ENCODE results near the gene ENO1.
A peak's percentile ranks its signal among the peaks of the same experiment; 100 is the strongest.

Gene ENO1

GRCh38 chr1:8867878-8868567, 10.5 kb downstream of the ENO1 start:
- TF ChIP-seq, protein P1, sequence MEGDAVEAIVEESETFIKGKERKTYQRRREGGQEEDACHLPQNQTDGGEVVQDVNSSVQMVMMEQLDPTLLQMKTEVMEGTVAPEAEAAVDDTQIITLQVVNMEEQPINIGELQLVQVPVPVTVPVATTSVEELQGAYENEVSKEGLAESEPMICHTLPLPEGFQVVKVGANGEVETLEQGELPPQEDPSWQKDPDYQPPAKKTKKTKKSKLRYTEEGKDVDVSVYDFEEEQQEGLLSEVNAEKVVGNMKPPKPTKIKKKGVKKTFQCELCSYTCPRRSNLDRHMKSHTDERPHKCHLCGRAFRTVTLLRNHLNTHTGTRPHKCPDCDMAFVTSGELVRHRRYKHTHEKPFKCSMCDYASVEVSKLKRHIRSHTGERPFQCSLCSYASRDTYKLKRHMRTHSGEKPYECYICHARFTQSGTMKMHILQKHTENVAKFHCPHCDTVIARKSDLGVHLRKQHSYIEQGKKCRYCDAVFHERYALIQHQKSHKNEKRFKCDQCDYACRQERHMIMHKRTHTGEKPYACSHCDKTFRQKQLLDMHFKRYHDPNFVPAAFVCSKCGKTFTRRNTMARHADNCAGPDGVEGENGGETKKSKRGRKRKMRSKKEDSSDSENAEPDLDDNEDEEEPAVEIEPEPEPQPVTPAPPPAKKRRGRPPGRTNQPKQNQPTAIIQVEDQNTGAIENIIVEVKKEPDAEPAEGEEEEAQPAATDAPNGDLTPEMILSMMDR (IDR thresholded peaks at IDR 0.05): no peak

DNA sequence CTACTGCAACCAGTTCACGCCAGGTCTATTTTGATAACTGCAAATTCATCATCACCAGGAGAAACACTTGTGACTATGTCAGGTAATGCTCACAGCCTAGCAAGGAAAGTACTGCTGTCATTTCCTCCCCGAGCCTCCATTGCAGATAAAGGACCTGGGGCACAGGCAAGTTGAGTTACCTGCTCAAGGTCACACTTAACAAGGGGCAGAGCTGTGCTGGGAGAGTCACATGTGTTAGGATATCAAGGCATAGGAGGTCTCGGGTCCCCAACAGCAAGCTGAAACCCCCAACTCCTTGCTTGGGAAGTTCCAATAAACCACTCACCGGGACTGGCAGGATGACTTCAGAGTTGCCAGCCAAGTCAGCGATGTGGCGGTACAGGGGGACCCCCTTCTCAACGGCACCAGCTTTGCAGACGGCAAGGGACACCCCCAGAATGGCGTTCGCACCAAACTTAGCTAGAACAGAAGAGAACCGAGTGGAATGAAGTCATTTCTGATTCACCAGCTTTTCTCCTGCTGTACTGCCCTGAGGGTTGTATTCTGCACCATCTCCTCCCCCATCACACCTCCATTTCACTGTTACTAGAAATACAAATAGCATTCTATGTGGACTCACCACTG, 11.6 kb downstream of the ENO1 start:
- TF ChIP-seq, protein P1 (IDR thresholded peaks at IDR 0.05): no peak

DNA sequence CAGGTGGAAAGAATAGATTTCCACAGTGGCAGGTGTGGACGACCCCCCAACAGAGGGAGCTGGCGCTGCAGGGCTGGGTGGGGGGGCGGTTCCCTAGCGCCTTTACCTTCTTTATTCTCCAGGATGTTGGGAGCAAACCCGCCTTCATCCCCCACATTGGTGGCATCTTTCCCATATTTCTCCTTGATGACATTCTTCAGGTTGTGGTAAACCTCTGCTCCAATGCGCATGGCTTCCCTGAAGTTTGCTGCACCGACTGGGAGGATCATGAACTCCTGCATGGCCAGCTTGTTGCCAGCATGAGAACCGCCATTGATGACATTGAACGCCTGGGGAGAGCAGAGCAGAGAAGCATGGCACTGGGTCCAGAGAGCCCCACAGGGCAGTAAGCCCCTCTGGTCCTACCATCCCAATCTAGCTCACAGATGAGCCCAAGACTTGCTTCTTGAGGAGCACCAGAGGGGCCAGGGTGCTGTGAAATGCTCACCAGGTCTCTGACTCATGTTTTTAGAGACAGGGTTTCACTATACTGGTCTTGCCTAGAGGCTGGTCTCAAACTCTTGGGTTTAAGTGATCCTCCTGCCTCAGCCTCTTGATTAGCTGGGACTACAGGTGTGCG, 12.2 kb downstream of the ENO1 start:
- TF ChIP-seq, protein P1 (IDR thresholded peaks at IDR 0.05): no peak

DNA sequence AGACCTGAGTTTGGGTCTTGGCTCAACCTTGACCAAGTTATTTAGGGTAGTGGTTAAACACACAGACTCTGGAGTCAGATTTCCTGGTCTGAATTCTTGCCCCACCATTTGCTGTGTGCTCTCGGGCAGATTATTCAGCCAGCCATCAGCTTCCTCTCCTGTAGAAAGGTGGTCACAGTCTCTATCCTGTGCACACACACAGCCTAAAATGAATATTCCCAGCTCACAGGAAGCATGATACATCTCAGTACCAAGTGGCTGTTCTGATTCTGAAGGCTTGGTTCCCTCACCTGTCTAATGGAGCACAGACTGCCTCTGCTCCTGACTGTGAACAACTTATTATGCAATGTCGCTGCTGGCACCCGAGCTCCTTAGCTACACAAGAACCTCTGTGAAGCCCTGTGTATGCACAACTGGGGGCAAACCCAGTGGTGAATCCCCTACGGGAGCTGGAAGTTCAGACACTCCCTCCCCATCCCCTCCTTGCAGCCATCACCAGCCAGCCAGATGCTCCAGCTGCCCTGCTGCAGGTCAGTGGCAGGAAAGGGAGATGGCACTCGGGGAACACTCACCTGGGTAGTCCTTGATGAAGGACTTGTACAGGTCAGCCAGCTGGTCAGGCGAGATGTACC, 13.7 kb downstream of the ENO1 start:
- TF ChIP-seq, protein P1 (IDR thresholded peaks at IDR 0.05): no peak

GRCh38 chr1:8863794-8864233, 14.7 kb downstream of the ENO1 start:
- TF ChIP-seq, protein P1 (IDR thresholded peaks at IDR 0.05): no peak

DNA sequence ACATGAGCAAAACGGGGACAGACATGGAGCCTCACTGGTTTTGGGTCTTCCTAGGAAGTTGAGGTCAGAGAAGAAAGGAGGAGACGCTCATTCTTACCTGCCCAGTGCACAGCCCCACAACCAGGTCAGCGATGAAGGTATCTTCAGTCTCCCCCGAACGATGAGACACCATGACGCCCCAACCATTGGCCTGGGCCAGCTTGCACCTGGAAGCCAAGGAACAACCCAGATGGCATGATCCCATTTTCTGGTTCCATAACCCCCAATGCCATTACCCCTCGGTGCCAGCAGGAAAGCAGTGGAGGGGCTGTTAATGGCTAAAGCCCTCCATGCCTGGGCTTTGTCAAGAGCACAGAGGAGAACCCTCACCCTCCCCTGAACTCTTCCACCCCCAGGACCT, 15.3 kb downstream of the ENO1 start:
- TF ChIP-seq, protein P1 (IDR thresholded peaks at IDR 0.05): no peak

DNA sequence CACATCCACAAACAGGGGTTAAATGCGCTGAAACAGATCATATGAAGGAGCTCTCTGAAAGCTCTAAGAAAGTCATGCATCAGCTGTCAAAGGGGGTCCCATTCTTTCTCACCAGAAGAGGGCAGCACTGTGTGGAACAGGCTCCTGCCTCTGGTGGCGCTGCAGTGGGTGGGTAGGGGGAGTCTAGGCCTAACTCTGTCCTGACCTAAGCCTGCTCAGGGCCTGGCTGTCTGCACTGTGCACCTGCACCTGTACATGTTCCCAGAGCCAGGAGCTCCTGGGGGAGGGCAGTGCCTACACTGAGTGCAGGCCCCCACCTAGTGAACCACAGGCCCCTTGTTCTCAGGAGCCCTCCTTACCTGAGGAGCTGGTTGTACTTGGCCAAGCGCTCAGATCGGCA, 16.0 kb downstream of the ENO1 start:
- TF ChIP-seq, protein P1 (IDR thresholded peaks at IDR 0.05): peak; percentile 69

All from LNCAP (cell line).